ENCODE measurements around the gene ONECUT3.

ONECUT3 gene

DNA sequence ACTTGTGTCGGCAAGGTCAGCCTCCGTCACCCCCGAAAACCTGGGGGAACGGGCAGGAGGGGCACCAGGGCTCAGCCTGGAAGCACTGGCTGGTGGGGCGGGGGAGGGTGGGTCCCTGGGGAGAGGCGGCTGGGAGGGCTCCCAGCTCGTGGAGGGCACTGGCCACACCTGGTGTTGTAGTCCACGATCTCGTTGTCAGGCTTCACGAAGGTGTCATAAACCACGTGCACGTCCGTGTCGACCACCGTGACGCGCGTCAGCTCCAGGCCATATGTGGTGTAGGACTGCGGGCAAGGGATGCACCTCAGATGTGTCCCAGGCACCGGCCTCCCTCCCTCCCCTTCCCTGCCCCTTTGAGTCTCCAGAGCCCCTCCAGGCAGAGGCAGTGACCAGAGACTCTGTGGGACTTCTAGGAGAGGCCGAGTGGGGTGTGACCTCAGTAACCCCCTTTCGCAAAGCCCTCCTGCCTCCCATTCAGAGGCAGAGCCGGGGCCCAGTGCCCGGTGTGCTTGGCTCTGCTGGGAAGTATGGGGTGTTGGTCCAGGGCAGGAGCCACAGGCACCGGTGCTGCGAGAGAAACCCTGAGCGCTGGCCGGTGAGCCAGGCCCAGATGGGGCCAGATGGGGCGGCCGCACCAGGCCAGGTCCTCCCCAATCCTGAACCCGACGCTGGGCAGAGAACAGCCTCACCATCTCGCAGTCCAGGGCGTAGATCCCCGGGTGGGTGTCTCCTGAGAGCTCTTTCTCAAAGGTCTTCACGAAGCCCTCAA lies 63.4 kb downstream of the ONECUT3 start:
- DNase-seq, result no peak

- DNase-seq, result no peak
Measured at GRCh38 chr19:1817553-1818179, 64.4 kb downstream of the ONECUT3 start.

- DNase-seq, result no peak
Measured at GRCh38 chr19:1818549-1819195, 65.4 kb downstream of the ONECUT3 start.

- DNase-seq, result no peak
Measured at GRCh38 chr19:1819341-1820255, 66.3 kb downstream of the ONECUT3 start.

- no peak for DNase-seq
Measured at GRCh38 chr19:1822210-1822609, 68.9 kb downstream of the ONECUT3 start.

GRCh38 chr19:1823020-1823419 lies 69.7 kb downstream of the ONECUT3 start:
- DNase-seq, result no peak

- no peak for DNase-seq
Measured at GRCh38 chr19:1823539-1824251, 70.4 kb downstream of the ONECUT3 start.

- no peak for DNase-seq
Measured at GRCh38 chr19:1824252-1824622, 70.9 kb downstream of the ONECUT3 start.

GRCh38 chr19:1825909-1826556 lies 72.7 kb downstream of the ONECUT3 start:
- DNase-seq, result peak; percentile 31

DNA sequence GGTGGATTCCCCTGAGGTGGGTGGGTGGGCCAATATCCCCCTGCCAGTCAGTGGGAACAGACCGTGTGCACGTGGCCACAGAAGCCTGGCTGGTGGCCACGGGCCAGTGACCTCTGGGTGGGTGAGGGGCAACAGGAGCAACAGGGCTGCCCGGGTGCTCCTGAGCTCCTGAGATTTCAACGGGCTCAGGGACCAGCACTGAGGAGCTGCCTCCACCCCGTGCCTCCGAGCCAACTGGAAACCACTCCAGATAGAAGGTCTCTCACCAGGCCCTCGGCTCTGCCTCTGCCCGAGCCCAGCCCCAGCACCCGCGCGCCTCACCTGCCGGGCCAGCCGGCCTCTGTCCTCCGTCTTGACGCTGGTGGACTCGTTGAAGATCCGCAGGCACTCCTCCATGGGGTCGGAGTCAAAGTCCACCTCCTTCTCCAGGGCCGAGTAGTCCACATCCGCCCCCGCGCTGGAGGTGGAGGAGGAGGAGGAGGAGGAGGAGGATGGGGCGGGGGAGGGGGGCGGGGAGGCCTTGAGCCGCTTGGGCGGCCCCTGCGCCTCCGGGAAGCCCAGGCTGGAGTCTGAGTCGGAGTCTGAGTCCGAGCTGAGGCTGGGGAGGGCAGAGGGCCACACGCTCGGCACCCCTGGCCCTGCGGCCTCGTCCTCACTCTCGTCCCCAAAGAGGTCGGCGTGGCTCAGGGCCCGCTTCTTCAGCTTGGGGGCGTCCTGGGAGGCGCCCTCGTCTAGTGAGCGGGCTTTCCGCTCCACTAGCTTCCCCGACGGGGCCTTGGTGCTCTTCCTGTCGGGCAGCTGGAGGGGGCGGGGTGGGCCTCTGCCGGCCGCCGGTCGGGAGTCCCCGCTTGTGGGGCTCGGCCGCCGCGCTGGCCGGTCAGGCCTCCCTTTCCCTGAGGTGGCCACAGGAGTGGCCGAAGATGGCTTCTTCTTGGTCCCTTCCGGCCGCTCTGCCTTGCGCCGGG lies 73.5 kb downstream of the ONECUT3 start:
- no peak for DNase-seq

GRCh38 chr19:1827566-1828278 lies 74.4 kb downstream of the ONECUT3 start:
- no peak for DNase-seq

DNA sequence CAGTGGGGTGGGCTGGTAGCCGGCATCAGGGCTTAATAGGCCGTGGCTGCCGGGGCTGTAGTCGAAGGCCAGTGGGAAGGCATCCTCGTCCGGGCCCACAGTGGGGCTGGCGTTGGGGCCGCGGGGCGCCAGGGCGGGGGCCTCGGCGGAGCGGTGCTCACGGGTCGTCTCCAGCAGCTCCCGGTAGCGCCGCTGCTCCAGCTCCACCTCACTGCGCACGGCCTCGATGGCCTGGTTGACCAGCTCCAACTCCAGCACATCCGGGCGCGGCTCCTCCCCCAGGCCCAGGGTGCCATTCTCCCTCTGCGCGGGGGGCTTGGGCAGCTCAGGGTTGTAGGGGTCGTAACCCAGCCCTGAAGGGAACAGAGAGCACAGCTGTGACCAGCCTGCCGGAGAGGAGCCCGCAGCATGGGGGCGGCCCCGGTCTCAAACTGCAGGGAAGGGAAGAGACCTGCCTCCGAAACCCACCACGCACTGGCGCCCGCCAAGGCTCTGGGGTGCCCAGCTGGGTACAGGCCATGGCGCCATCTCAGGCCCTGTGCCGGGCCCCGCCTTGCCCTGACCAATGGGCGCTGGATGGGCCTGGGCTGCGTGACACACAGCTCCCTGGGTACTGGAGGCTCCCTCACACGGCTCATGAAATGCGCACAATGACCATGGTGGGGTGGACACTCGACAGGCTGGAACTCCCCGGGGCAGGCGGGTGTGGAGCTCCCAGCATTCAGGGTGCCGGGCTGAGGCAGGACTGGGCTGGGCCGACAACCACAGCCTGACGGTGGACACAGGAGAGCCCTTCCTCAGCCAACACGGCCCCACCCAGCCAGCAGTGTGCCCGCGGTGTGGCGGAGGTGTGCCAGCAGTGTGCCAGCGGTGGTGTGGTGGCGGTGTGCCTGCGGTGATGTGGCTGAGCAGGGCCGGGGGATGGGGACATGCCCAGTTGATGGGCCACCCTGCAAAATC lies 75.3 kb downstream of the ONECUT3 start:
- no peak for DNase-seq

- no peak for DNase-seq
Measured at GRCh38 chr19:1829958-1830357, 76.7 kb downstream of the ONECUT3 start.

DNA sequence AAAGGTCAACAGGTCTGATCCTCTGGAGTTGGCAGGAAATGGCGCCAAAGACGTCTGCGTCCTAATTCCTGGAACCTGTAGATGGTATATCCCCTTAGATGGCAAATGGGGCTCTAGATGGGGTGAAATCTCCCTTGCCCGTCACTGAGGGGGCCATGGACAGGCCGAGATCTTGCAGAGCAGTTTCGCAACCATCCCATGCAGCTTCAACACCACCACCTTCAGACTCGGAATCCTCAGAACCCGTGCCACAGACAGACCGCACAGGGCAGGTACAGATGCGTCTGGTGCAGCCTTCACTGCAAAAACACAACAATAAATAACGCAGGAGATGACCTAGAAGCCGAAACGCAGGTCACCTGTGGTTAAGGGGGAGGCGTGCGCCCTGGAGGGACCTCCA lies 77.3 kb downstream of the ONECUT3 start:
- no peak for DNase-seq
